CD14-positive monocyte (primary cell): Measurements from ENCODE around the gene BCL10. TPM values are rescaled to one million over a fixed set of nuclear protein-coding genes. Genes with fewer than 3 reads are reported as not detected.
A peak's percentile ranks its signal among the peaks of the same experiment; 100 is the strongest.

Experiments
- DNase-seq, 3 donors: peaks; one replicate each; pipeline ENCODE4 v3.0.0-alpha.2; 2011 to 2022
- H2AFZ ChIP-seq: 2 replicates; pipeline ENCODE4 v1.6.0; 2012; ENCODE audit warnings: mild to moderate bottlenecking, low read depth, low read length, inconsistent platforms; ENCODE audit not compliant: insufficient read depth, poor library complexity, severe bottlenecking
- H3K27ac ChIP-seq, 2 donors: 1 replicate in 1 of 2; 2 replicates in 1 of 2; pipeline ENCODE4 v1.5.1; 2012 to 2013; ENCODE audit warnings: low read length in 2 of 2, control low read depth in 1 of 2, inconsistent platforms in 1 of 2, low read depth in 1 of 2, mild to moderate bottlenecking in 1 of 2
- H3K27me3 ChIP-seq, 2 donors: one replicate each; pipeline versions ENCODE4 v1.6.0 to v1.6.1; 2011 to 2013; ENCODE audit warnings: low read length in 2 of 2; ENCODE audit not compliant: control insufficient read depth in 2 of 2, insufficient read depth in 2 of 2
- H3K36me3 ChIP-seq, 2 donors: replicated peaks in 1 of 2; 1 replicate in 1 of 2; 2 replicates in 1 of 2; pipeline versions ENCODE4 v1.5.1 to v1.6.1; 2012 to 2013; ENCODE audit warnings: low read length in 2 of 2, control low read depth in 1 of 2, inconsistent platforms in 1 of 2, mild to moderate bottlenecking in 1 of 2; ENCODE audit not compliant: insufficient read depth in 2 of 2, control insufficient read depth in 1 of 2
- H3K4me1 ChIP-seq, 2 donors: 1 replicate in 1 of 2; 2 replicates in 1 of 2; pipeline versions ENCODE4 v1.5.1 to v1.6.1; 2012 to 2013; ENCODE audit warnings: low read length in 2 of 2, control low read depth in 1 of 2, inconsistent platforms in 1 of 2, mild to moderate bottlenecking in 1 of 2, moderate library complexity in 1 of 2; ENCODE audit not compliant: insufficient read depth in 2 of 2, control insufficient read depth in 1 of 2
- H3K4me2 ChIP-seq: replicated peaks from 2 replicates; pipeline ENCODE3; 2012; ENCODE audit warnings: low read length, moderate library complexity, mild to moderate bottlenecking; ENCODE audit not compliant: poor library complexity, severe bottlenecking; ENCODE audit errors: extremely low read depth
- H3K4me3 ChIP-seq, 3 experiments: fragments of 200-600 bp in 1 of 3; sonication (generic) in 1 of 3; replicated peaks in 1 of 3; 1 replicate in 2 of 3; 2 replicates in 1 of 3; pipeline ENCODE4 v1.5.1; 2011 to 2013; ENCODE audit warnings: low read length in 3 of 3, mild to moderate bottlenecking in 3 of 3, control low read depth in 2 of 3, low read depth in 2 of 3, inconsistent platforms in 1 of 3, moderate library complexity in 1 of 3
- H3K79me2 ChIP-seq: 2 replicates; pipeline ENCODE4 v1.6.0; 2012; ENCODE audit warnings: mild to moderate bottlenecking, control low read depth, inconsistent platforms, low read length, moderate library complexity; ENCODE audit not compliant: insufficient read depth
- H3K9ac ChIP-seq: 2 replicates; pipeline ENCODE4 v1.6.0; 2017; ENCODE audit warnings: low read length, mild to moderate bottlenecking; ENCODE audit not compliant: insufficient read depth, poor library complexity, severe bottlenecking
- H3K9me3 ChIP-seq, 2 donors: replicated peaks in 1 of 2; 1 replicate in 1 of 2; 2 replicates in 1 of 2; pipeline versions ENCODE4 v1.5.1 to v1.6.1; 2012 to 2013; ENCODE audit warnings: low read length in 2 of 2, control low read depth in 1 of 2; ENCODE audit not compliant: control insufficient read depth in 1 of 2, insufficient read depth in 1 of 2
- H4K20me1 ChIP-seq: 2 replicates; pipeline ENCODE4 v1.6.0; 2012; ENCODE audit warnings: mild to moderate bottlenecking, low read length, control low read depth, moderate library complexity; ENCODE audit not compliant: insufficient read depth
- H3K27ac Mint-ChIP-seq, 7 donors: one replicate each; pipeline ENCODE4 v1.8.0; 2020; ENCODE audit warnings: mild to moderate bottlenecking in 7 of 7, mixed read lengths in 7 of 7, moderate library complexity in 6 of 7, inconsistent platforms in 2 of 7
- H3K27me3 Mint-ChIP-seq, 3 donors: one replicate each; pipeline ENCODE4 v1.8.0; 2021 to 2022; ENCODE audit warnings: low read depth in 3 of 3, mild to moderate bottlenecking in 3 of 3, mixed read lengths in 3 of 3, moderate library complexity in 3 of 3, inconsistent platforms in 1 of 3
- H3K36me3 Mint-ChIP-seq, 2 donors: one replicate each; pipeline ENCODE4 v1.8.0; 2020; ENCODE audit warnings: mixed read lengths in 2 of 2, inconsistent platforms in 1 of 2, mild to moderate bottlenecking in 1 of 2
- H3K4me1 Mint-ChIP-seq: one replicate; pipeline ENCODE4 v1.8.0; 2020; ENCODE audit warnings: mild to moderate bottlenecking, mixed read lengths
- H3K4me3 Mint-ChIP-seq, 2 donors: one replicate each; pipeline ENCODE4 v1.8.0; 2020; ENCODE audit warnings: mild to moderate bottlenecking in 2 of 2, mixed read lengths in 2 of 2, moderate library complexity in 1 of 2
- H3K9me3 Mint-ChIP-seq, 7 donors: one replicate each; pipeline ENCODE4 v1.8.0; 2020 to 2022; ENCODE audit warnings: mixed read lengths in 7 of 7, mild to moderate bottlenecking in 6 of 7, moderate library complexity in 6 of 7, inconsistent platforms in 2 of 7
- WGBS: methylation state at CpG from one replicate; pipeline ENCODE4 v1.1.5; 2013; ENCODE audit warnings: missing lambda C conversion rate; ENCODE audit not compliant: insufficient coverage; 5-methylcytosine and 5-hydroxymethylcytosine counted together
- intact Hi-C, 2 donors: fragments of 100-400 bp; cut with micrococcal nuclease; formaldehyde crosslinking; loops; one replicate each; pipeline versions ENCODE4 v1.15.0 to v1.15.1; 2023
- polyA plus RNA-seq, 3 donors: library from polyadenylated mRNA; depleted of rRNA in 1 of 3; unstranded in 2 of 3; stranded (reverse) in 1 of 3; fragments of 300-500 nt in 2 of 3; fragments of >200 nt in 1 of 3; fragmentation: Illumina TruSeq in 2 of 3; gene quantifications; 1 replicate in 2 of 3; 2 replicates in 1 of 3; pipeline ENCODE4 v1.2.3, GENCODE V29; 2012 to 2021
- TF ChIP-seq, protein P1 (sequence below): fragments of 200-600 bp; IDR thresholded peaks from one replicate; pipeline ENCODE4 v1.8.0; 2022; ENCODE audit warnings: antibody characterized with exemption, mild to moderate bottlenecking

Gene BCL10
- polyA plus RNA-seq, 3 donors, result 22.7 to 27.9 (median 26.9) TPM

GRCh38 chr1:85289848-85290335 is 13.5 kb upstream of the BCL10 start:
- no peak overlapping the region for H3K4me3 ChIP-seq
- intact Hi-C loops, result loop anchor here in 1 of 2 donors (10.0 kb wide), 1 partner anchor 605 kb away; no protein-coding TSS in a partner anchor
- H3K4me2 ChIP-seq, result no peak overlapping the region
- H3K27me3 ChIP-seq, result no peaks in the 10 kb centered on the region
- peaks cover 0 to 3% (median 2%) of the 10 kb centered on the region in 3 donors for H3K27me3 Mint-ChIP-seq
- no peak for DNase-seq
- no peak overlapping the region for H3K27ac Mint-ChIP-seq
- H3K27ac ChIP-seq, result no peak overlapping the region
- H3K9ac ChIP-seq, result no peak overlapping the region
- no peaks in the 10 kb centered on the region for H3K36me3 ChIP-seq
- H3K4me1 ChIP-seq, result no peaks in the 10 kb centered on the region
- H4K20me1 ChIP-seq, result no peaks in the 10 kb centered on the region
- no peaks in the 10 kb centered on the region for H3K79me2 ChIP-seq
- H3K4me3 Mint-ChIP-seq, result no peak overlapping the region
- no peaks in the 10 kb centered on the region for H3K36me3 Mint-ChIP-seq
- H2AFZ ChIP-seq, result no peak overlapping the region
- WGBS, result no CpG with 5 or more reads among the region's 4 CpGs
- no peaks in the 10 kb centered on the region for H3K4me1 Mint-ChIP-seq
- no peaks in the 10 kb centered on the region for H3K9me3 ChIP-seq
- TF ChIP-seq, protein P1, sequence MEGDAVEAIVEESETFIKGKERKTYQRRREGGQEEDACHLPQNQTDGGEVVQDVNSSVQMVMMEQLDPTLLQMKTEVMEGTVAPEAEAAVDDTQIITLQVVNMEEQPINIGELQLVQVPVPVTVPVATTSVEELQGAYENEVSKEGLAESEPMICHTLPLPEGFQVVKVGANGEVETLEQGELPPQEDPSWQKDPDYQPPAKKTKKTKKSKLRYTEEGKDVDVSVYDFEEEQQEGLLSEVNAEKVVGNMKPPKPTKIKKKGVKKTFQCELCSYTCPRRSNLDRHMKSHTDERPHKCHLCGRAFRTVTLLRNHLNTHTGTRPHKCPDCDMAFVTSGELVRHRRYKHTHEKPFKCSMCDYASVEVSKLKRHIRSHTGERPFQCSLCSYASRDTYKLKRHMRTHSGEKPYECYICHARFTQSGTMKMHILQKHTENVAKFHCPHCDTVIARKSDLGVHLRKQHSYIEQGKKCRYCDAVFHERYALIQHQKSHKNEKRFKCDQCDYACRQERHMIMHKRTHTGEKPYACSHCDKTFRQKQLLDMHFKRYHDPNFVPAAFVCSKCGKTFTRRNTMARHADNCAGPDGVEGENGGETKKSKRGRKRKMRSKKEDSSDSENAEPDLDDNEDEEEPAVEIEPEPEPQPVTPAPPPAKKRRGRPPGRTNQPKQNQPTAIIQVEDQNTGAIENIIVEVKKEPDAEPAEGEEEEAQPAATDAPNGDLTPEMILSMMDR, result no peak
- H3K9me3 Mint-ChIP-seq, result peaks cover 0 to 4% (median 0%) of the 10 kb centered on the region in 7 donors

DNA sequence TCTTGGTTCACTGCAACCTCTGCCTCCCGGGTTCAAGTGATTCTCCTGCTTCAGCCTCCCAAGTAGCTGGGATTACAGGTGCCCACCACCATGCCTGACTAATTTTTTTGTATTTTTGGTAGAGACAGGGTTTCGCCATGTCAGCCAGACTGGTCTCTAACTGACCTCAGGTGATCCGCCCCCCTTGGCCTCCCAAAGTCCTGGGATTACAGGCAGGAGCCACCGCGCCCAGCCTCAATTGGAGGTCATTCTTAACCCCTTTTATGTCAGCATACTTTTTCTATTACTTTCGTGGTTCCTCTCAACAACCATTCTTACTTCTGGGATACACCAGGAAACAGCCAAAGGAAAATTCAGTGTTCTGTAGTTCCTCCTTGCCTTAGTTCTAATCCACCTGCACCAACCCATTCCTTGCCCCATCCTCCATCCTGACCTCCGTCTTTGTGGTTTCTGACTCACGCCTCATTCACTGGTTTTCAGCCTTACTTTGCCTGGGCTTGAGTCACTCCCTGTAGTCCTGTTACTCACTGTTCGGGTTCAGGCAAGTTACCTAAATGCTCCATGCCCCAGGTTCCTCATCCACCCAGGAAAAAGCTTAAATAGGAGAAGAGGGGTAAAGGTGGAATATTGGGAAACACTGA is 12.9 kb upstream of the BCL10 start:
- WGBS, result 75% methylated on average over 5 of the region's 9 CpGs
- Mint-ChIP-seq H3K4me1 (no peaks in the 10 kb centered on the region), H3K36me3 (no peaks in the 10 kb centered on the region), H3K27me3 (peaks cover 0 to 7% (median 5%) of the 10 kb centered on the region in 3 donors), H3K4me3 (no peak overlapping the region), H3K9me3 (peaks cover 0 to 1% (median 0%) of the 10 kb centered on the region in 7 donors), H3K27ac (no peak overlapping the region)
- DNase-seq, result peak in 2 of 3 donors; percentile 15 to 72
- Histone ChIP-seq H3K4me3 (no peak overlapping the region), H4K20me1 (no peaks in the 10 kb centered on the region), H3K4me1 (no peaks in the 10 kb centered on the region), H3K79me2 (no peaks in the 10 kb centered on the region), H3K27me3 (no peaks in the 10 kb centered on the region), H3K36me3 (no peaks in the 10 kb centered on the region), H2AFZ (no peak overlapping the region), H3K4me2 (no peak overlapping the region), H3K9ac (no peak overlapping the region), H3K27ac (no peak overlapping the region), H3K9me3 (no peaks in the 10 kb centered on the region)
- intact Hi-C loops, result loop anchor here in 1 of 2 donors (10.0 kb wide), 1 partner anchor 605 kb away; no protein-coding TSS in a partner anchor
- TF ChIP-seq, protein P1, result no peak
